HEK293 (cell line): Measurements from ENCODE around the gene ADAMTS2.
A peak's percentile ranks its signal among the peaks of the same experiment; 100 is the strongest.

Experiments
- CTCF ChIA-PET: fragments of 350-600 bp; formaldehyde crosslinking; extraction: SDS; loops from one replicate; lab custom pipeline; 2021; ENCODE audit warnings: antibody characterized with exemption; lab: Yijun Ruan, JAX
- POLR2A ChIA-PET: fragments of 300-600 bp; formaldehyde crosslinking; extraction: SDS; loops from one replicate; lab custom pipeline; 2020; ENCODE audit warnings: antibody characterized with exemption, inconsistent platforms; lab: Yijun Ruan, JAX
- H3K27ac ChIP-seq: fragments of 200-500 bp; sonication (Bioruptor generic); 2 replicates; pipeline ENCODE4 v1.5.1; 2014; ENCODE audit warnings: low read depth, low read length, control low read depth, inconsistent platforms; ENCODE audit errors: extremely low read depth
- H3K36me3 ChIP-seq, 2 experiments: fragments of 200-500 bp in 1 of 2; sonication (Bioruptor generic) in 1 of 2; 1 replicate in 1 of 2; 2 replicates in 1 of 2; pipeline ENCODE4 v1.5.1; 2014 to 2017; ENCODE audit warnings: inconsistent platforms in 2 of 2, low read length in 2 of 2; ENCODE audit not compliant: control insufficient read depth in 2 of 2, insufficient read depth in 1 of 2
- H3K4me1 ChIP-seq: fragments of 200-500 bp; sonication (Bioruptor generic); 2 replicates; pipeline ENCODE4 v1.5.1; 2014; ENCODE audit warnings: mild to moderate bottlenecking, low read length, inconsistent platforms; ENCODE audit not compliant: control insufficient read depth, insufficient read depth
- H3K4me3 ChIP-seq: 2 replicates; pipeline ENCODE4 v1.5.1; 2011; ENCODE audit warnings: low read depth, mild to moderate bottlenecking, control low read depth, low read length, moderate library complexity
- H3K9me3 ChIP-seq: fragments of 200-500 bp; sonication (Bioruptor generic); 2 replicates; pipeline ENCODE4 v1.5.1; 2014; ENCODE audit warnings: low read depth, low read length, inconsistent platforms; ENCODE audit not compliant: control insufficient read depth, insufficient read depth
- BCL11A ChIP-seq: fragments of 450-650 bp; formaldehyde crosslinking; IDR thresholded peaks from 2 replicates; pipeline ENCODE4 v1.5.1; 2016; ENCODE audit warnings: low read depth, missing biosample characterization, missing genetic modification characterization
- BCL11B ChIP-seq: fragments of 450-650 bp; formaldehyde crosslinking; IDR thresholded peaks from 2 replicates; pipeline ENCODE4 v1.5.1; 2016; ENCODE audit warnings: low read depth, missing biosample characterization, missing genetic modification characterization
- KLF1 ChIP-seq: fragments of 450-650 bp; formaldehyde crosslinking; IDR thresholded peaks from 2 replicates; pipeline ENCODE4 v1.5.1; 2016; ENCODE audit warnings: missing biosample characterization, missing genetic modification characterization
- MEIS1 ChIP-seq: sonication (generic); formaldehyde crosslinking; IDR thresholded peaks from 2 replicates; pipeline ENCODE4 v1.8.1; 2022; ENCODE audit warnings: missing genetic modification reagents, mild to moderate bottlenecking, borderline replicate concordance
- ZEB2 ChIP-seq: fragments of 450-650 bp; formaldehyde crosslinking; IDR thresholded peaks from 2 replicates; pipeline ENCODE4 v1.5.1; 2016; ENCODE audit warnings: missing biosample characterization, missing genetic modification characterization
- ZFP37 ChIP-seq: fragments of 450-650 bp; formaldehyde crosslinking; IDR thresholded peaks from 2 replicates; pipeline ENCODE4 v1.5.1; 2016; ENCODE audit warnings: missing biosample characterization, missing genetic modification characterization
- ZFP41 ChIP-seq: fragments of 450-650 bp; formaldehyde crosslinking; IDR thresholded peaks from 2 replicates; pipeline ENCODE4 v1.5.1; 2016; ENCODE audit warnings: missing biosample characterization, missing genetic modification characterization, borderline replicate concordance
- ZNF121 ChIP-seq: fragments of 450-650 bp; formaldehyde crosslinking; IDR thresholded peaks from 2 replicates; pipeline ENCODE4 v1.5.1; 2016; ENCODE audit warnings: missing biosample characterization, missing genetic modification characterization
- ZNF132 ChIP-seq: fragments of 450-650 bp; formaldehyde crosslinking; IDR thresholded peaks from 2 replicates; pipeline ENCODE4 v1.5.1; 2017; ENCODE audit warnings: missing biosample characterization, missing genetic modification characterization, borderline replicate concordance
- ZNF239 ChIP-seq: fragments of 450-650 bp; formaldehyde crosslinking; IDR thresholded peaks from 2 replicates; pipeline ENCODE4 v1.5.1; 2016; ENCODE audit warnings: missing biosample characterization, missing genetic modification characterization
- ZNF292 ChIP-seq: fragments of 450-650 bp; formaldehyde crosslinking; IDR thresholded peaks from 2 replicates; pipeline ENCODE4 v1.5.1; 2016; ENCODE audit warnings: low read depth, missing biosample characterization, missing genetic modification characterization, borderline replicate concordance
- ZNF335 ChIP-seq: fragments of 450-650 bp; formaldehyde crosslinking; conservative IDR thresholded peaks from 2 replicates; pipeline ENCODE4 v1.5.1; 2016; ENCODE audit warnings: missing biosample characterization, missing genetic modification characterization
- ZNF366 ChIP-seq: fragments of 450-650 bp; formaldehyde crosslinking; conservative IDR thresholded peaks from 2 replicates; pipeline ENCODE4 v1.5.1; 2016; ENCODE audit warnings: missing biosample characterization, missing genetic modification characterization
- ZNF548 ChIP-seq: fragments of 450-650 bp; formaldehyde crosslinking; IDR thresholded peaks from 2 replicates; pipeline ENCODE4 v1.5.1; 2016; ENCODE audit warnings: missing biosample characterization, missing genetic modification characterization
- TF ChIP-seq, protein P1 (sequence below): fragments of 450-650 bp; formaldehyde crosslinking; IDR thresholded peaks from 2 replicates; pipeline ENCODE4 v1.5.1; 2016; ENCODE audit warnings: missing biosample characterization, missing genetic modification characterization
- TF ChIP-seq, protein P2 (sequence below): fragments of 450-650 bp; IDR thresholded peaks from 2 replicates; pipeline ENCODE4 v1.5.1; 2018; ENCODE audit warnings: missing biosample characterization, mild to moderate bottlenecking, missing genetic modification characterization
- TF ChIP-seq, protein P3 (sequence below): sonication (generic); formaldehyde crosslinking; IDR thresholded peaks from 2 replicates; pipeline ENCODE4 v1.8.1; 2022; ENCODE audit warnings: mild to moderate bottlenecking, moderate library complexity, missing genetic modification reagents

Gene ADAMTS2

DNA sequence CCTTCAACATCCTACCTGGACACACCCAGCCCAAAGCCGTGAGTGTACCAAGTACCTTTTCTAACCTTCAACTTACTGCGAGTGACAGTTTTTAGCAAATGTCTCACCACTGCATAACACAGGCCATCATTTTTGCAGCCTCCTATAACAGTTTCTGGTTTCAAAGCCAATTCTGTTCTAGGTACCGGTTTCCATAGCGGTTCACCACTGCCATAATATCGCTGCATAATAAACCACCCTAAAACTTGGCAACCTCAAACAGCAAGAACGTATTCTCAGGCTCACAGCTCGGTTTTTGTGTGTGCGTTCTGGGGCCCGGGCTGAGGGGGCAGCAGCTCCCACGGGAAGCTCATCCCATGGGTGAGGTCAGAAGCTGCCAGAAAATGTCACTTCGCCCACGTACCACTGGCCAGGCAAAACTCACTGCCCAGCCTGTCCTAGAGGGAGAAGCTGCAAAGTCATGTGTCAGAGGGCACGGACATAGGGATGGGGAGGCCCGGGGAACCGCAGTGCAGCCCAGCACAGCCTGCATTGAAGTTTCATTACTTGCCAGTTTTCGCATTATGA is 15.9 kb upstream of the ADAMTS2 start (continued):
- TF ChIP-seq, protein P1, sequence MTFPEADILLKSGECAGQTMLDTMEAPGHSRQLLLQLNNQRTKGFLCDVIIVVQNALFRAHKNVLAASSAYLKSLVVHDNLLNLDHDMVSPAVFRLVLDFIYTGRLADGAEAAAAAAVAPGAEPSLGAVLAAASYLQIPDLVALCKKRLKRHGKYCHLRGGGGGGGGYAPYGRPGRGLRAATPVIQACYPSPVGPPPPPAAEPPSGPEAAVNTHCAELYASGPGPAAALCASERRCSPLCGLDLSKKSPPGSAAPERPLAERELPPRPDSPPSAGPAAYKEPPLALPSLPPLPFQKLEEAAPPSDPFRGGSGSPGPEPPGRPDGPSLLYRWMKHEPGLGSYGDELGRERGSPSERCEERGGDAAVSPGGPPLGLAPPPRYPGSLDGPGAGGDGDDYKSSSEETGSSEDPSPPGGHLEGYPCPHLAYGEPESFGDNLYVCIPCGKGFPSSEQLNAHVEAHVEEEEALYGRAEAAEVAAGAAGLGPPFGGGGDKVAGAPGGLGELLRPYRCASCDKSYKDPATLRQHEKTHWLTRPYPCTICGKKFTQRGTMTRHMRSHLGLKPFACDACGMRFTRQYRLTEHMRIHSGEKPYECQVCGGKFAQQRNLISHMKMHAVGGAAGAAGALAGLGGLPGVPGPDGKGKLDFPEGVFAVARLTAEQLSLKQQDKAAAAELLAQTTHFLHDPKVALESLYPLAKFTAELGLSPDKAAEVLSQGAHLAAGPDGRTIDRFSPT (tag by site-specific recombination), result no peak

DNA sequence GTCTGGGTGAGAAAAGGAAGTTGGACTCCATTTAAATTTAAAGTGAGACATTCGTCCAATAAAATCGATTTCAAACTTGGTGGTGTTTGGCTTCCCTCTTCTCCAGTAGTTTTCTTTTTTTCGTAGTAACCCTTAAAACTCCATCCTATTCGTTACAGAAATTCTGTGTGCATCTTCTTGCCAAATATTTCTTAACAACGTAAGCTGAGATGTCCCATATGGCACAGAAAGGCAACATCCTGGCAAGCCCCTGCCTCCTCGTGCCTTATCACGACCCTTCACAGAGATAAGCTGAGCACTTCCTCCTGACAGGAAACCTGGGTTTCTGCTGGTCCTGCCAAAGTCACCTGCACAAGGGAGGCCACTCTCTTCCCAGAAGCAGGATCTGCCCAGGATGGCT is 11.8 kb upstream of the ADAMTS2 start:
- CTCF ChIA-PET, result no interaction called here
- POLR2A ChIA-PET, result no interaction called here

DNA sequence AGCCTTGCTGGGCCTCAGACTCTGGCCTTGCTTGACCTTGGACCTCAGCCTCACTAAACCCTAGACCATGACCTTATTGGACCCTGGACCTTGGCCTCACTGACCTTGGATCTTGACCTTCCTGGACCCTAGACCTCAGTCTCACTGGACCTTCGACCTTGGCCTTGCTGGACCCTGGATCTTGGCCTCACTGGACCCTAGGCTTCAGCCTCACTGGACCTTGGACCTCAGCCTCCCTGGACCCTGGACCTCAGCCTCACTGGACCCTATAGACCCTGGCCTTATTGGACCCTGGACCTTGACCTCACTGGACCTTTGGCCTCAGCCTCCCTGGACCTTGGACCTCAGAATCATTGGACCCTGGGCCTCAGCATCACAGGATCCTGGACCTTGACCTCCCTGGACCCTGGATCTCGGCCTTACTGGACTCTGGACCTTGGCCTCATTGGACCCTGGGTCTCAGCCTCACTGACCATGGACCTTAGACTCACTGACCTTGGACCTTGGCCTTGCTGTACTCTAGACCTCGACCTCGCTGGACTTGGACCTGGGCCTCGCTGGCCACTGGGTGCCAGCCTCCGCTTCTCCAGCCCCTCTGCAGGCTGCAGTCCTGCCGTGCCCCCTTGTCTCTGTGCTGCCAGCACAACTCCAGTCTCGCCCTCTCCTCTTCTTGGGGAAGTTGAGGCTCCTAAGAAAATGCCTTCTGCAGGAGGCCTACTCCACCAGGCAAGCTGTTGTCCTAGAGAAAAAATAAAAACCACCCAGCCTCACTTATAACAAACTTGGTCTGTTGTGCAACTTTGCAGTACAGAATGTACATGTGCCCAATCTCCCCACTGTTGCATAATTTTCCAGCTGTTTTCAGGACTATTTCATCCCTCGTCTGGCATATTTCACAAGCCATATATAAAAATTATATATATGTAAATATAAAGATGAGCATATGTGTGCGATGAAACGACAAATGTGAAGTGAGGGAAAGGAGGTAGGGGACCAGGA is 11.0 kb upstream of the ADAMTS2 start:
- ChIA-PET CTCF (interaction anchor here (0.6 kb wide), 1 partner anchor 347 kb away, joined by 3 read pairs; no protein-coding TSS in a partner anchor), POLR2A (no interaction called here)
- Histone ChIP-seq H3K36me3 (no peaks in the 10 kb centered on the region), H3K4me1 (no peaks in the 10 kb centered on the region), H3K4me3 (no peak overlapping the region), H3K27ac (no peak overlapping the region), H3K9me3 (no peaks in the 10 kb centered on the region)
- TF ChIP-seq ZNF239, result no peak
- TF ChIP-seq BCL11A (tag by site-specific recombination), result peak; percentile 80
- TF ChIP-seq MEIS1, result no peak
- peak; percentile 88 for TF ChIP-seq BCL11B (tag by site-specific recombination)

More for the DNA sequence above, 11.8 kb upstream of the ADAMTS2 start:
- Histone ChIP-seq H3K27ac (no peak overlapping the region), H3K4me3 (no peak overlapping the region), H3K36me3 (no peaks in the 10 kb centered on the region), H3K9me3 (no peaks in the 10 kb centered on the region), H3K4me1 (no peaks in the 10 kb centered on the region)
- TF ChIP-seq ZFP37 (tag by site-specific recombination) (no peak), ZNF132 (no peak), ZNF335 (tag by site-specific recombination) (no peak), ZNF121 (tag by site-specific recombination) (no peak), ZNF548 (tag by site-specific recombination) (no peak), ZNF292 (tag by site-specific recombination) (no peak), ZNF366 (tag by site-specific recombination) (no peak), KLF1 (tag by site-specific recombination) (no peak), ZFP41 (no peak), ZEB2 (tag by site-specific recombination) (no peak)
- TF ChIP-seq, protein P2, sequence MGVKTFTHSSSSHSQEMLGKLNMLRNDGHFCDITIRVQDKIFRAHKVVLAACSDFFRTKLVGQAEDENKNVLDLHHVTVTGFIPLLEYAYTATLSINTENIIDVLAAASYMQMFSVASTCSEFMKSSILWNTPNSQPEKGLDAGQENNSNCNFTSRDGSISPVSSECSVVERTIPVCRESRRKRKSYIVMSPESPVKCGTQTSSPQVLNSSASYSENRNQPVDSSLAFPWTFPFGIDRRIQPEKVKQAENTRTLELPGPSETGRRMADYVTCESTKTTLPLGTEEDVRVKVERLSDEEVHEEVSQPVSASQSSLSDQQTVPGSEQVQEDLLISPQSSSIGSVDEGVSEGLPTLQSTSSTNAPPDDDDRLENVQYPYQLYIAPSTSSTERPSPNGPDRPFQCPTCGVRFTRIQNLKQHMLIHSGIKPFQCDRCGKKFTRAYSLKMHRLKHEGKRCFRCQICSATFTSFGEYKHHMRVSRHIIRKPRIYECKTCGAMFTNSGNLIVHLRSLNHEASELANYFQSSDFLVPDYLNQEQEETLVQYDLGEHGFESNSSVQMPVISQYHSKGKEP (tag by site-specific recombination), result no peak
- TF ChIP-seq, protein P3, sequence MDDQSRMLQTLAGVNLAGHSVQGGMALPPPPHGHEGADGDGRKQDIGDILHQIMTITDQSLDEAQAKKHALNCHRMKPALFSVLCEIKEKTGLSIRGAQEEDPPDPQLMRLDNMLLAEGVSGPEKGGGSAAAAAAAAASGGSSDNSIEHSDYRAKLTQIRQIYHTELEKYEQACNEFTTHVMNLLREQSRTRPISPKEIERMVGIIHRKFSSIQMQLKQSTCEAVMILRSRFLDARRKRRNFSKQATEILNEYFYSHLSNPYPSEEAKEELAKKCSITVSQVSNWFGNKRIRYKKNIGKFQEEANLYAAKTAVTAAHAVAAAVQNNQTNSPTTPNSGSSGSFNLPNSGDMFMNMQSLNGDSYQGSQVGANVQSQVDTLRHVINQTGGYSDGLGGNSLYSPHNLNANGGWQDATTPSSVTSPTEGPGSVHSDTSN (CRISPR knock-in tag), result no peak
